ENCODE measurements around the gene SEPTIN11. TPM values are rescaled to one million over a fixed set of nuclear protein-coding genes. Genes with fewer than 3 reads are reported as not detected.

Gene SEPTIN11
- total RNA-seq, 6 donors from 2014 or later: 56.3 to 136 (median 94.0) TPM

- no peak for DNase-seq
- Histone ChIP-seq H3K27ac (peak overlapping the region in 1 of 4 donors; percentile 89), H3K36me3 (no peaks in the 10 kb centered on the region), H3K27me3 (no peaks in the 10 kb centered on the region), H3K4me1 (peaks cover 19 to 35% (median 29%) of the 10 kb centered on the region in 4 donors), H3K4me3 (peak overlapping the region in 3 of 4 donors; percentile 80 to 93 (median 93)), H3K9me3 (no peaks in the 10 kb centered on the region)
- TF ChIP-seq, protein P1, sequence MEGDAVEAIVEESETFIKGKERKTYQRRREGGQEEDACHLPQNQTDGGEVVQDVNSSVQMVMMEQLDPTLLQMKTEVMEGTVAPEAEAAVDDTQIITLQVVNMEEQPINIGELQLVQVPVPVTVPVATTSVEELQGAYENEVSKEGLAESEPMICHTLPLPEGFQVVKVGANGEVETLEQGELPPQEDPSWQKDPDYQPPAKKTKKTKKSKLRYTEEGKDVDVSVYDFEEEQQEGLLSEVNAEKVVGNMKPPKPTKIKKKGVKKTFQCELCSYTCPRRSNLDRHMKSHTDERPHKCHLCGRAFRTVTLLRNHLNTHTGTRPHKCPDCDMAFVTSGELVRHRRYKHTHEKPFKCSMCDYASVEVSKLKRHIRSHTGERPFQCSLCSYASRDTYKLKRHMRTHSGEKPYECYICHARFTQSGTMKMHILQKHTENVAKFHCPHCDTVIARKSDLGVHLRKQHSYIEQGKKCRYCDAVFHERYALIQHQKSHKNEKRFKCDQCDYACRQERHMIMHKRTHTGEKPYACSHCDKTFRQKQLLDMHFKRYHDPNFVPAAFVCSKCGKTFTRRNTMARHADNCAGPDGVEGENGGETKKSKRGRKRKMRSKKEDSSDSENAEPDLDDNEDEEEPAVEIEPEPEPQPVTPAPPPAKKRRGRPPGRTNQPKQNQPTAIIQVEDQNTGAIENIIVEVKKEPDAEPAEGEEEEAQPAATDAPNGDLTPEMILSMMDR (IDR thresholded peaks at IDR 0.05): no peak
- TF ChIP-seq POLR2AphosphoS5 (IDR thresholded peaks at IDR 0.05) (no peak), POLR2A (IDR thresholded peaks at IDR 0.05) (no peak), EP300 (IDR thresholded peaks at IDR 0.05) (no peak)
- ATAC-seq (ENCODE audit: low FRiP score in 2 of 2): no peak
- 74 to 83% methylated on average over 5 of the region's 5 CpGs for WGBS, 2 donors
Observed at GRCh38 chr4:76951672-76952010, 2.1 kb downstream of the SEPTIN11 start.

DNA sequence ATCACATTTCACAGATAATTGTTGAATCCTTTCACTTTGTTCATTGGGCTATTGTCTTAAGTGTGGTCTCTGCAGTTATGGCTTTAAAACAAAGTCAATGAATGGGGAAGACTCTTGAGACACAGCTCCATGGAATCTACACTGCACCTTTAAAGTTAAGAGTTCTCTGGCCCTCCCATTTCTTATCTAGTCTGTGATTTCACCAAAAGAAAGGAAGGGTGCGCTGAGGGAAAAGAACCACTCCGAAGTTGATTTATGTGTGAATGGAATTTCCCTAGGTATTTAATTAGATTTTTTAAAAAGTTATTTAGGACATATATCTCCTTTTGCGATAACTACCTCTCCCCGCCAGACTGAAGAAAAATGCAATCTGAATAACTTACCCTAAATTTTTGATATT lies 2.5 kb downstream of the SEPTIN11 start:
- no peak for ATAC-seq (ENCODE audit: low FRiP score in 2 of 2)

GRCh38 chr4:76952656-76953582 lies 3.4 kb downstream of the SEPTIN11 start:
- DNase-seq (no peak), ATAC-seq (ENCODE audit: low FRiP score in 2 of 2) (no peak)
- no peaks in the 10 kb centered on the region for H3K36me3 ChIP-seq
- H3K9me3 ChIP-seq: no peaks in the 10 kb centered on the region
- 83 to 98% methylated on average over 4 of the region's 4 CpGs for WGBS, 2 donors
- H3K4me3 ChIP-seq: no peak overlapping the region
- H3K4me1 ChIP-seq: peaks cover 19 to 35% (median 26%) of the 10 kb centered on the region in 4 donors
- TF ChIP-seq POLR2AphosphoS5 (IDR thresholded peaks at IDR 0.05) (no peak), EP300 (IDR thresholded peaks at IDR 0.05) (no peak), POLR2A (IDR thresholded peaks at IDR 0.05) (no peak)
- TF ChIP-seq, protein P1 (IDR thresholded peaks at IDR 0.05): no peak
- H3K27ac ChIP-seq: no peak overlapping the region
- H3K27me3 ChIP-seq: no peaks in the 10 kb centered on the region

More for the DNA sequence above, 2.5 kb downstream of the SEPTIN11 start:
- Histone ChIP-seq H3K4me1 (peaks cover 19 to 35% (median 29%) of the 10 kb centered on the region in 4 donors), H3K27me3 (no peaks in the 10 kb centered on the region), H3K4me3 (peak overlapping the region in 1 of 4 donors; percentile 93), H3K36me3 (no peaks in the 10 kb centered on the region), H3K27ac (no peak overlapping the region), H3K9me3 (no peaks in the 10 kb centered on the region)
- no peak for DNase-seq
- TF ChIP-seq EP300 (IDR thresholded peaks at IDR 0.05) (no peak), POLR2AphosphoS5 (IDR thresholded peaks at IDR 0.05) (no peak), POLR2A (IDR thresholded peaks at IDR 0.05) (no peak)
- TF ChIP-seq, protein P1 (IDR thresholded peaks at IDR 0.05): no peak
- 87 to 88% methylated on average over 4 of the region's 4 CpGs for WGBS, 2 donors

GRCh38 chr4:76953956-76954355 lies 4.4 kb downstream of the SEPTIN11 start:
- no peak overlapping the region for H3K4me3 ChIP-seq
- ATAC-seq (ENCODE audit: low FRiP score in 2 of 2) (no peak), DNase-seq (no peak)
- no peaks in the 10 kb centered on the region for H3K27me3 ChIP-seq
- WGBS, 2 donors: 75 to 88% methylated on average over 3 of the region's 3 CpGs
- H3K9me3 ChIP-seq: no peaks in the 10 kb centered on the region
- H3K36me3 ChIP-seq: no peaks in the 10 kb centered on the region
- H3K27ac ChIP-seq: peak overlapping the region in 1 of 4 donors; percentile 16
- peaks cover 13 to 28% (median 21%) of the 10 kb centered on the region in 4 donors for H3K4me1 ChIP-seq
- TF ChIP-seq EP300 (IDR thresholded peaks at IDR 0.05): no peak
- TF ChIP-seq POLR2AphosphoS5 (IDR thresholded peaks at IDR 0.05): no peak
- TF ChIP-seq POLR2A (IDR thresholded peaks at IDR 0.05): no peak
- TF ChIP-seq, protein P1 (IDR thresholded peaks at IDR 0.05): no peak

Data from upper lobe of left lung (tissue), 6 donors.